NB4 (cell line): ENCODE results near the gene GSDME.
A peak's percentile ranks its signal among the peaks of the same experiment; 100 is the strongest.
"Not testable (repeated sequence)": the region's sequence is repeated elsewhere in the genome, so short reads cannot be mapped to it uniquely, and the experiment has no call there.

Experiments used
- DNase-seq: peaks from one replicate; pipeline ENCODE4 v3.0.0; 2010; ENCODE audit warnings: low read depth
- H3K4me3 ChIP-seq: one replicate; pipeline ENCODE4 v1.5.1; 2011; ENCODE audit warnings: mild to moderate bottlenecking, low read depth, low read length, moderate library complexity
- MYC ChIP-seq: IDR thresholded peaks from 2 replicates; pipeline ENCODE4 v1.6.1; 2011; ENCODE audit warnings: low read depth, low read length
- POLR2A ChIP-seq: IDR thresholded peaks from 2 replicates; pipeline ENCODE4 v1.6.1; 2011; ENCODE audit warnings: mild to moderate bottlenecking; ENCODE audit not compliant: insufficient read length; ENCODE audit errors: extremely low read depth
- TF ChIP-seq, protein P1 (sequence below): IDR thresholded peaks from one replicate; pipeline ENCODE4 v1.5.1; 2012; ENCODE audit warnings: low read depth, low read length
- TF ChIP-seq, protein P2 (sequence below): IDR thresholded peaks from 2 replicates; pipeline ENCODE4 v1.6.1; 2011; ENCODE audit warnings: low read depth, low read length

Gene GSDME

DNA sequence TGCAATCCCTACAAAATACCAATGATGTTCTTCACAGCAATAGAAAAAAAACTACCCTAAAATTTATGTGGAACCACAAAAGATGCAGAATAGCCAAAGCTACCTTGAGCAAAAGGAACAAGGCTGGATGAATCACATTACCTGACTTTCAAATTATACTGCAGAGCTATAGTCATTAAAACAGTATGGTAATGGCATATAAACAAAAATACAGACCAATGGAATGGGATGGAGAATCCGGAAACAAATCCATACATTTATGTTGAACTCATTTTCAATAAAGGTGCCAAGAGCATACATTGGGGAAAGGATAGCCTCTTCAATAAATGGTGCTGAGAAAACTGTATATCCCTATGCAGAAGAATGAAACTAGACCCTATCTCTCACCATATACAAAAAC, 18.7 kb downstream of the GSDME start:
- no peak overlapping the region for H3K4me3 ChIP-seq
- DNase-seq, result no peak
- TF ChIP-seq, protein P1, sequence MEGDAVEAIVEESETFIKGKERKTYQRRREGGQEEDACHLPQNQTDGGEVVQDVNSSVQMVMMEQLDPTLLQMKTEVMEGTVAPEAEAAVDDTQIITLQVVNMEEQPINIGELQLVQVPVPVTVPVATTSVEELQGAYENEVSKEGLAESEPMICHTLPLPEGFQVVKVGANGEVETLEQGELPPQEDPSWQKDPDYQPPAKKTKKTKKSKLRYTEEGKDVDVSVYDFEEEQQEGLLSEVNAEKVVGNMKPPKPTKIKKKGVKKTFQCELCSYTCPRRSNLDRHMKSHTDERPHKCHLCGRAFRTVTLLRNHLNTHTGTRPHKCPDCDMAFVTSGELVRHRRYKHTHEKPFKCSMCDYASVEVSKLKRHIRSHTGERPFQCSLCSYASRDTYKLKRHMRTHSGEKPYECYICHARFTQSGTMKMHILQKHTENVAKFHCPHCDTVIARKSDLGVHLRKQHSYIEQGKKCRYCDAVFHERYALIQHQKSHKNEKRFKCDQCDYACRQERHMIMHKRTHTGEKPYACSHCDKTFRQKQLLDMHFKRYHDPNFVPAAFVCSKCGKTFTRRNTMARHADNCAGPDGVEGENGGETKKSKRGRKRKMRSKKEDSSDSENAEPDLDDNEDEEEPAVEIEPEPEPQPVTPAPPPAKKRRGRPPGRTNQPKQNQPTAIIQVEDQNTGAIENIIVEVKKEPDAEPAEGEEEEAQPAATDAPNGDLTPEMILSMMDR, result no peak
- TF ChIP-seq MYC (no peak), POLR2A (no peak)
- TF ChIP-seq, protein P2, sequence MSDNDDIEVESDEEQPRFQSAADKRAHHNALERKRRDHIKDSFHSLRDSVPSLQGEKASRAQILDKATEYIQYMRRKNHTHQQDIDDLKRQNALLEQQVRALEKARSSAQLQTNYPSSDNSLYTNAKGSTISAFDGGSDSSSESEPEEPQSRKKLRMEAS, result no peak

DNA sequence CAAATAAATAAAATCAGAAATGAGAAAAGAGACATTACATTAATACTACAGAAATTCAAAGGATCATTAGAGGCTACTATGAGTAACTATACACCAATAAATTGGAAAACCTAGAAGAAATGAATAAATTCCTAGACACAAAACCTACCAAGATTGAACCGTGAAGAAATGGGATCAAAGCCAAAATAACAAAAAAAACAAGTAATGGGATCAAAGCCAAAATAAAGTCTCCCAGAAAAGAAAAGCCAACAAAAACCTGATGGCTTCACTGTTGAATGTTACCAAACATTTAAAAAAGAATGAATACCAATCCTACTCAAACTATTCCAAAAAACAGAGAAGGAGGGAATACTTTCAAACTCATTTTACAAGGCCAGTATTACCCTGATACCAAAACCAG, 20.0 kb downstream of the GSDME start:
- TF ChIP-seq, protein P2, result no peak
- TF ChIP-seq, protein P1, result no peak
- TF ChIP-seq MYC (no peak), POLR2A (no peak)
- no peak for DNase-seq
- H3K4me3 ChIP-seq, result no peak overlapping the region

DNA sequence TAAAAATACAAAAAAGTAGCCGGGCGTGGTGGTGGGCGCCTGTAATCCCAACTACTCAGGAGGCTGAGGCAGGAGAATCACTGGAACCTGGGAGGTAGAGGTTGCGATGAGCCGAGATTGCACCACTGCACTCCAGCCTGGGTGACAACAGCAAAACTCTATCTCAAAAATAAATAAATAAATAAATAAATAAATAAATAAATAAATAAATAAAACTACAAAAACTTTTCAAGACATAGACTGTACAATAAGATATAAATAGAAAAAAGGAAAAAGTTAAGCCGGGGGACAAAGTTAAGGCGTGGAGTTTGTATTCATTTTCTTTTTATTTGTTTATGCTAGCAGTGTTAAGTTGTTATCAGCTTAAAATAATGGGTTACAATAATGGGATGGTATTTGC, 21.7 kb downstream of the GSDME start:
- not testable (repeated sequence) for DNase-seq, H3K4me3 ChIP-seq

DNA sequence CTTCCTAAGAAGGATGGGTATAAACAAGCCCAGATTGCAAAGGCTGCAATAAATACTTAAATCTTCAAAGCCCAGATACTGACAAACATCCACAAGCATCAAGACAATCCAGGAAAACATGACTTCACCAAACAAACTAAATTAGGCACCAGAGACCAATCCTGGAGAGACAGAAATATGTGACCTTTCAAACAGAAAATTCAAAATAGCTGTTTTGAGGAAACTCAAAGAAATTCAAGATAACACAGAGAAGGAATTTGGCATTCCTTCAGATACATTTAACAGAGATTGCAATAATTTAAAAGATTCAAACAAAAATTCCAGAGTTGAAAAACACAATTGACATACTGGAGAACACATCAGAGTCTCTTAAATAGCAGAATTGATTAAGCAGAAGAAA, 23.0 kb downstream of the GSDME start:
- DNase-seq, result no peak
- no peak overlapping the region for H3K4me3 ChIP-seq
- TF ChIP-seq, protein P1, result no peak
- TF ChIP-seq POLR2A (no peak), MYC (no peak)
- TF ChIP-seq, protein P2, result no peak

DNA sequence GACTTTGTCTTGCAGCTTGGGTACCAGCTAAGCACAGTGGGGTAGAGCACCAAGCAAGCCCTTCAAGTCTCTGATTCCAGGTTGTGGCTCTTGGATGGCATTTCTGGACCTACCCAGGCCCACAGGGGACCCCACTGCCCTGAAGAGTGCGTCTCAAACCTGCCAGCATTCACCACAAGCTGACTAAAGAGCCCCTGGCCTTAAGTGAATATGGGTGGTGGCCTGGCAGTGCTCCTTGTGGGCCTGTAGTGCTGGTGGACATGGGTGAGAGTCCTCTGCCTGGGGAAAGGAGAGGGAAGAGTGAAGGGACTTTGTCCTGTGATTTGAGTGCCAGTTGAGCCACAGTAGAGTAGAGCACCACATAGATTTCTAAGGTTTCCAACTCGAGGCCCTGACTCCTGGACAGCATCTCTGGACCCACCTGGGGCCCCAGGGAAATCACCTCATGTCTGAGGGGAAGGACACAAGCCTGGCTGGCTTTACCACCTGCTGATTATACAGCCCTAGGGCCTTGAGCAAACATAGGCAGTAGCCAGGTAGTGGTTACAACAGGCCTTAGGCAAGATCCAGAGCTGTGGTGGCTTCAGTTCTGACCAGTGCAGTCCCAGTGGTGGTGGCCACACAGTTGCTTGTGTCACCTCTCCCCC, 23.7 kb downstream of the GSDME start:
- no peak overlapping the region for H3K4me3 ChIP-seq
- no peak for DNase-seq
- TF ChIP-seq, protein P2, result no peak
- no peak for TF ChIP-seq MYC
- no peak for TF ChIP-seq POLR2A
- TF ChIP-seq, protein P1, result no peak

DNA sequence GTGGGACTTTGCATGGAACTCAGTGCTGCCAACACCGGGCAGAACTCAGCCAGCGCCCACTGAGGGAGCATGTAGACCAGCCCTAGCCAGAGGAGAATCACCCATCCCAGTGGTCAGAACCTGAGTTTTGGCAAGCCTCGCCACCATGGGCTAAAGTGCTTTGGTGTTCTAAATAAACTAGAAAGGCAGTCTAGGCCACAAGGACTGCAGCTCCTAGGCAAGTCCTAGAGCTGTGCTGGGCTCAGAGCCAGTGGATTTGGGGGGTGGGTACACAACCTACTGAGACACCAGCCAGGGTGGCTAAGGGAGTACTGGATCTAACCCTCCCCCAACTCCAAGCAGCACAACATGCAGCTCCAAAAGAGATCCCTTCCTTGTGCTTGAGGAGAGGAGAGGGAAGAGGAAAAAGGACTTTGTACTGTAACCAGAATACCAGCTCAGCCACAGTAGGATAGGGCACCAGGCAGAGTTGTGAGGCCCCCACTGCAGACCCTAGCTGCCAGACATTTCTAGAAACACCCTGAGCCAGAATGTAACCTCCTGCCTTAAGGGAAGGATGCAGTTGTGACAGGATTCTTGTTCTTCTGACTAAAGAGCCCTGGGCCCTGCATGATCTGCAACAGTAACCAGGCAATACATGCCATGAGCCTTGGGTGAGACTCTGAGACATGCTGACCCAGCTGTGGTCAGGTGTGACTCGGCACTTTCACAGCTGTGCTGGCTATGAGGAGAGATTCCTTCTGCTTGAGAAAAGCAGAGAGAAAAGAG, 24.4 kb downstream of the GSDME start:
- TF ChIP-seq, protein P1, result no peak
- peak; percentile 63 for DNase-seq
- H3K4me3 ChIP-seq, result no peak overlapping the region
